HEK293 (cell line): ENCODE results near the gene SLC22A3.

Experiments used
- ATF2 ChIP-seq: fragments of 450-650 bp; formaldehyde crosslinking; IDR thresholded peaks from 2 replicates; pipeline ENCODE4 v1.5.1; 2016; ENCODE audit warnings: missing biosample characterization, missing genetic modification characterization, low read depth
- CTCF ChIP-seq: fragments of 450-650 bp; formaldehyde crosslinking; IDR thresholded peaks from 2 replicates; pipeline ENCODE4 v1.5.1; 2016; ENCODE audit warnings: missing biosample characterization, missing genetic modification characterization
- ELK4 ChIP-seq: IDR thresholded peaks from 2 replicates; pipeline ENCODE4 v1.6.1; 2011; ENCODE audit warnings: mild to moderate bottlenecking, low read depth, low read length, borderline replicate concordance
- HOXA7 ChIP-seq: sonication (generic); formaldehyde crosslinking; IDR thresholded peaks from 2 replicates; pipeline ENCODE4 v1.8.1; 2022; ENCODE audit warnings: missing genetic modification reagents, borderline replicate concordance
- KLF8 ChIP-seq: fragments of 450-650 bp; formaldehyde crosslinking; IDR thresholded peaks from 2 replicates; pipeline ENCODE4 v1.5.1; 2016; ENCODE audit warnings: missing biosample characterization, missing genetic modification characterization
- OSR2 ChIP-seq: fragments of 450-650 bp; formaldehyde crosslinking; IDR thresholded peaks from 2 replicates; pipeline ENCODE4 v1.5.1; 2016; ENCODE audit warnings: missing biosample characterization, missing genetic modification characterization
- REST ChIP-seq: fragments of 450-650 bp; formaldehyde crosslinking; IDR thresholded peaks from 2 replicates; pipeline ENCODE4 v1.5.1; 2016; ENCODE audit warnings: missing biosample characterization, missing genetic modification characterization
- ZBTB1 ChIP-seq: fragments of 450-650 bp; formaldehyde crosslinking; IDR thresholded peaks from 2 replicates; pipeline ENCODE4 v1.5.1; 2016; ENCODE audit warnings: missing biosample characterization, missing genetic modification characterization
- ZNF292 ChIP-seq: fragments of 450-650 bp; formaldehyde crosslinking; IDR thresholded peaks from 2 replicates; pipeline ENCODE4 v1.5.1; 2016; ENCODE audit warnings: low read depth, missing biosample characterization, missing genetic modification characterization, borderline replicate concordance
- ZNF416 ChIP-seq: fragments of 450-650 bp; formaldehyde crosslinking; IDR thresholded peaks from 2 replicates; pipeline ENCODE4 v1.5.1; 2016; ENCODE audit warnings: missing biosample characterization, missing genetic modification characterization
- ZNF549 ChIP-seq: fragments of 450-650 bp; IDR thresholded peaks from 2 replicates; pipeline ENCODE4 v1.5.1; 2018; ENCODE audit warnings: missing biosample characterization, missing genetic modification characterization, mild to moderate bottlenecking, inconsistent platforms, moderate library complexity
- ZNF610 ChIP-seq: fragments of 450-650 bp; formaldehyde crosslinking; IDR thresholded peaks from 2 replicates; pipeline ENCODE4 v1.5.1; 2016; ENCODE audit warnings: missing biosample characterization, missing genetic modification characterization, borderline replicate concordance
- ZNF792 ChIP-seq: fragments of 450-650 bp; formaldehyde crosslinking; IDR thresholded peaks from 2 replicates; pipeline ENCODE4 v1.5.1; 2016; ENCODE audit warnings: missing biosample characterization, missing genetic modification characterization

GRCh38 chr6:160391419-160392116 is 43.4 kb downstream of the SLC22A3 start:
- TF ChIP-seq OSR2 (no peak), REST (no peak), ZNF549 (tag by site-specific recombination) (no peak), ATF2 (tag by site-specific recombination) (no peak), CTCF (tag by site-specific recombination) (no peak), ELK4 (no peak), KLF8 (tag by site-specific recombination) (no peak), ZNF792 (tag by site-specific recombination) (no peak), ZNF292 (tag by site-specific recombination) (no peak), ZBTB1 (tag by site-specific recombination) (no peak), HOXA7 (no peak), ZNF610 (tag by site-specific recombination) (no peak), ZNF416 (tag by site-specific recombination) (no peak)
